SU-DHL-6 (cell line): ENCODE results near the gene MKS1.
A peak's percentile ranks its signal among the peaks of the same experiment; 100 is the strongest.

ENCODE experiments used
- H2AFZ ChIP-seq: fragments of 200-600 bp; sonication (generic); 2 replicates; pipeline ENCODE4 v1.6.1; 2014; ENCODE audit warnings: low read depth, mild to moderate bottlenecking, moderate library complexity, mixed read lengths, antibody characterized with exemption, low read length; ENCODE audit not compliant: severe bottlenecking
- H3F3A ChIP-seq: fragments of 200-600 bp; shearing (Covaris generic); 2 replicates; pipeline ENCODE4 v1.6.0; 2016; ENCODE audit warnings: antibody characterized with exemption, mild to moderate bottlenecking; ENCODE audit not compliant: insufficient read depth
- H3K27ac ChIP-seq: fragments of 200-600 bp; sonication (generic); 2 replicates; pipeline ENCODE4 v1.5.1; 2016; ENCODE audit warnings: low read depth, mild to moderate bottlenecking, low read length, moderate library complexity, mixed read lengths
- H3K27me3 ChIP-seq: fragments of 200-600 bp; sonication (generic), shearing (Covaris generic); 2 replicates; pipeline ENCODE4 v1.6.0; 2014; ENCODE audit warnings: mild to moderate bottlenecking, low read length
- H3K36me3 ChIP-seq: fragments of 200-600 bp; sonication (generic); 2 replicates; pipeline ENCODE4 v1.6.1; 2014; ENCODE audit warnings: mild to moderate bottlenecking, low read length, mixed read lengths
- H3K4me2 ChIP-seq: fragments of 300-600, 200-600 bp; shearing (Covaris generic), sonication (generic); 2 replicates; pipeline ENCODE4 v1.6.0; 2014; ENCODE audit warnings: low read length, low read depth, mild to moderate bottlenecking; ENCODE audit not compliant: poor library complexity, severe bottlenecking
- H3K4me3 ChIP-seq: fragments of 200-600 bp; sonication (generic); 2 replicates; pipeline ENCODE4 v1.5.1; 2014; ENCODE audit warnings: antibody characterized with exemption, low read length, mild to moderate bottlenecking, mixed read lengths; ENCODE audit not compliant: insufficient read depth, poor library complexity, severe bottlenecking
- H3K79me2 ChIP-seq: fragments of 200-600 bp; sonication (generic); 2 replicates; pipeline ENCODE4 v1.6.1; 2014; ENCODE audit warnings: mild to moderate bottlenecking, low read length, moderate library complexity; ENCODE audit not compliant: insufficient read depth
- H3K9ac ChIP-seq: fragments of 200-600 bp; sonication (generic); 2 replicates; pipeline ENCODE4 v1.7.0; 2014; ENCODE audit warnings: mild to moderate bottlenecking, low read length
- H3K9me2 ChIP-seq: fragments of 200-600 bp; sonication (generic); replicated peaks from 2 replicates; pipeline ENCODE4 v1.6.1; 2014; ENCODE audit warnings: low read length; ENCODE audit not compliant: insufficient read depth
- H3K9me3 ChIP-seq: fragments of 200-600 bp; sonication (generic); 2 replicates; pipeline ENCODE4 v1.6.1; 2014; ENCODE audit warnings: low read length, mixed read lengths; ENCODE audit not compliant: insufficient read depth
- H4K20me1 ChIP-seq: fragments of 200-600 bp; sonication (generic); 2 replicates; pipeline ENCODE4 v1.6.1; 2014; ENCODE audit warnings: low read depth, mild to moderate bottlenecking, antibody characterized with exemption, low read length, moderate library complexity, mixed read lengths
- EZH2phosphoT487 ChIP-seq: fragments of 200-600 bp; sonication (generic), shearing (Covaris generic); conservative IDR thresholded peaks from 2 replicates; pipeline ENCODE4 v1.6.1; 2018; ENCODE audit warnings: mild to moderate bottlenecking, antibody characterized with exemption, low read length, moderate library complexity, mixed read lengths
- TF ChIP-seq, protein P1 (sequence below): fragments of 200-600 bp; sonication (generic); IDR thresholded peaks from one replicate; pipeline ENCODE4 v1.5.1; 2017; ENCODE audit warnings: antibody characterized with exemption, mild to moderate bottlenecking, low read length, moderate library complexity; ENCODE audit not compliant: insufficient read depth, poor library complexity, severe bottlenecking

The MKS1 gene

DNA sequence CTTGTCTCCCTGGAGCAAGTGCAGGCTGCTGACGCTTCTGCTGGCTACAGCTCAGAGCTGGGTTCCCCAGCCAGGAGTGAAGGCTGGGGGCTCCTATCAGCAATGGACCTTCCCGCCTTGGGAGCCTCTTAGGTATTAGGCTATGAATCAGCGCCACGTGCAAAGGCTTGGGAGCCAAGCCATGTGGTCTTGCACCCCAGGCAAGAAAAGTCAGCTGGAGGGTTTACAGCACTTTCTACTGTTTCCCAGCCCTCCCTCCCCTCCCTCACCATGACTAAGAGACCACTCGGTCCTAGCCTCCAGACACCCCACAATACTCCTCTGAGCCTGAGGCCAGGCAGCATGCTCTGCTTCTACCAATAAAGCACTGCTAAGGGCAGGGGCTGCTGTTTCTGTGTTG, 14.3 kb downstream of the MKS1 start:
- no peaks in the 10 kb centered on the region for H3K9me3 ChIP-seq
- H3K27ac ChIP-seq: no peak overlapping the region
- H3F3A ChIP-seq: no peaks in the 10 kb centered on the region
- no peaks in the 10 kb centered on the region for H4K20me1 ChIP-seq
- no peak for TF ChIP-seq EZH2phosphoT487
- TF ChIP-seq, protein P1, sequence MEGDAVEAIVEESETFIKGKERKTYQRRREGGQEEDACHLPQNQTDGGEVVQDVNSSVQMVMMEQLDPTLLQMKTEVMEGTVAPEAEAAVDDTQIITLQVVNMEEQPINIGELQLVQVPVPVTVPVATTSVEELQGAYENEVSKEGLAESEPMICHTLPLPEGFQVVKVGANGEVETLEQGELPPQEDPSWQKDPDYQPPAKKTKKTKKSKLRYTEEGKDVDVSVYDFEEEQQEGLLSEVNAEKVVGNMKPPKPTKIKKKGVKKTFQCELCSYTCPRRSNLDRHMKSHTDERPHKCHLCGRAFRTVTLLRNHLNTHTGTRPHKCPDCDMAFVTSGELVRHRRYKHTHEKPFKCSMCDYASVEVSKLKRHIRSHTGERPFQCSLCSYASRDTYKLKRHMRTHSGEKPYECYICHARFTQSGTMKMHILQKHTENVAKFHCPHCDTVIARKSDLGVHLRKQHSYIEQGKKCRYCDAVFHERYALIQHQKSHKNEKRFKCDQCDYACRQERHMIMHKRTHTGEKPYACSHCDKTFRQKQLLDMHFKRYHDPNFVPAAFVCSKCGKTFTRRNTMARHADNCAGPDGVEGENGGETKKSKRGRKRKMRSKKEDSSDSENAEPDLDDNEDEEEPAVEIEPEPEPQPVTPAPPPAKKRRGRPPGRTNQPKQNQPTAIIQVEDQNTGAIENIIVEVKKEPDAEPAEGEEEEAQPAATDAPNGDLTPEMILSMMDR: no peak
- H3K9ac ChIP-seq: no peak overlapping the region
- no peak overlapping the region for H2AFZ ChIP-seq
- no peaks in the 10 kb centered on the region for H3K36me3 ChIP-seq
- no peak overlapping the region for H3K4me3 ChIP-seq
- no peaks in the 10 kb centered on the region for H3K27me3 ChIP-seq
- H3K4me2 ChIP-seq: no peak overlapping the region
- H3K79me2 ChIP-seq: no peaks in the 10 kb centered on the region
- no peaks in the 10 kb centered on the region for H3K9me2 ChIP-seq

DNA sequence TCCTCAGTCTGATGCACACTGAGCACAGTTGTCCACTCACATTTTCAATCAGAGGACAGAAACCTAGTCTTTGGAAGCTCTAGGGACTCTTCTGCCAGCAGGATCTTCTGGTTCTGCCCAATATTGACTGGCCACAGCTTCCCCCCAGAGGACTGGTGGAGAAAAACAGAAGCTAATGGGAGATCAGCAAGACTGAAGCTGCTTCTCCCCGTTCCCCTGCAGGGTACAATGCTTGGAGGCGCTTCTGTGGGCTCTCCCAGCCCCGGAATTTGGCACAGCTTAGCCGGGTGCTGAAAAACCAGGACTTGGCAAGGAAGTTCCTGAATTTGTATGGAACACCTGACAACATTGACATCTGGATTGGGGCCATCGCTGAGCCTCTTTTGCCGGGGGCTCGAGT, 16.2 kb downstream of the MKS1 start:
- TF ChIP-seq EZH2phosphoT487: no peak
- TF ChIP-seq, protein P1: no peak
- no peak overlapping the region for H3K27ac ChIP-seq
- H3K9ac ChIP-seq: no peak overlapping the region

DNA sequence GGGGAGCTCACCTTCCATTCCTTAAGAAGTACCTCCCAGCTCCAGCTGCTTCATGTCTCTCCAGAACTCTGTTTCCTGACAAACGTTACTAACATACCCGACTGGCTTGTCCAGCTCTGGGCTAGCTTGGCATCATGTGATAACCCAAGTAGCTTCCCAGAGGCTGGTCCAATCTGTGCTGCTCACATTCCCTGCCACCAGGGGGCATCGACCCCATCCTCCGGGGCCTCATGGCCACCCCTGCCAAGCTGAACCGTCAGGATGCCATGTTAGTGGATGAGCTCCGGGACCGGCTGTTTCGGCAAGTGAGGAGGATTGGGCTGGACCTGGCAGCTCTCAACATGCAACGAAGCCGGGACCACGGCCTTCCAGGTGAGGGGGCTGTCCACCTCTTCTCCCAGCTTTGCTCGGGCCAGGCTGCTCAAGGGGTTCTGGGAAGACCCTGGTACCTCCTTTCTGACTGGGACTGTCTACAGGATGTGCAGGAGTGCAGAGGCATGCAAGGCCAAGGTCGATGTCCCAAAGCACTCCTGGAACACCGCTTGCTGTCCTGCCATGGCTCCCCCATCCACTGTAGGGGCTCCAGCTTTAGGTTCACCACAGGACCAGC, 18.9 kb downstream of the MKS1 start:
- no peak overlapping the region for H3K4me2 ChIP-seq
- H4K20me1 ChIP-seq: no peaks in the 10 kb centered on the region
- H3K36me3 ChIP-seq: no peaks in the 10 kb centered on the region
- H3K27ac ChIP-seq: no peak overlapping the region
- no peaks in the 10 kb centered on the region for H3F3A ChIP-seq
- no peaks in the 10 kb centered on the region for H3K9me3 ChIP-seq
- TF ChIP-seq EZH2phosphoT487: no peak
- TF ChIP-seq, protein P1: peak; percentile 56
- no peak overlapping the region for H2AFZ ChIP-seq
- H3K9me2 ChIP-seq: no peaks in the 10 kb centered on the region
- no peaks in the 10 kb centered on the region for H3K79me2 ChIP-seq
- no peak overlapping the region for H3K4me3 ChIP-seq
- no peaks in the 10 kb centered on the region for H3K27me3 ChIP-seq
- H3K9ac ChIP-seq: no peak overlapping the region

More for the DNA sequence above, 16.2 kb downstream of the MKS1 start:
- H3F3A ChIP-seq: no peaks in the 10 kb centered on the region
- no peaks in the 10 kb centered on the region for H3K9me2 ChIP-seq
- no peak overlapping the region for H3K4me3 ChIP-seq
- no peaks in the 10 kb centered on the region for H4K20me1 ChIP-seq
- H3K27me3 ChIP-seq: no peaks in the 10 kb centered on the region
- no peak overlapping the region for H2AFZ ChIP-seq
- H3K9me3 ChIP-seq: no peaks in the 10 kb centered on the region
- H3K36me3 ChIP-seq: no peaks in the 10 kb centered on the region
- H3K4me2 ChIP-seq: no peak overlapping the region
- no peaks in the 10 kb centered on the region for H3K79me2 ChIP-seq
